Measurements from ENCODE around the gene PAPSS1.

PAPSS1 gene

GRCh38 chr4:107650251-107650650, 69.8 kb downstream of the PAPSS1 start:
- H3K27ac ChIP-seq: no peak overlapping the region
- TF ChIP-seq CTCF (IDR thresholded peaks at IDR 0.05): no peak
- TF ChIP-seq ZFX (IDR thresholded peaks at IDR 0.05; ENCODE audit: borderline replicate concordance): no peak

- no peak for TF ChIP-seq ZFX (IDR thresholded peaks at IDR 0.05; ENCODE audit: borderline replicate concordance)
- TF ChIP-seq CTCF (IDR thresholded peaks at IDR 0.05): no peak
- no peak overlapping the region for H3K27ac ChIP-seq
These were observed 71.6 kb downstream of the PAPSS1 start for GRCh38 chr4:107648178-107648991.

- H3K27ac ChIP-seq: no peak overlapping the region
- TF ChIP-seq ZFX (IDR thresholded peaks at IDR 0.05; ENCODE audit: borderline replicate concordance) (no peak), CTCF (IDR thresholded peaks at IDR 0.05) (no peak)
These were observed 72.4 kb downstream of the PAPSS1 start for GRCh38 chr4:107647591-107647990.

- no peak overlapping the region for H3K27ac ChIP-seq
- no peak for TF ChIP-seq ZFX (IDR thresholded peaks at IDR 0.05; ENCODE audit: borderline replicate concordance)
- TF ChIP-seq CTCF (IDR thresholded peaks at IDR 0.05): no peak
These were observed 74.4 kb downstream of the PAPSS1 start for GRCh38 chr4:107645604-107646003.

GRCh38 chr4:107643021-107643420, 77.0 kb downstream of the PAPSS1 start:
- peak overlapping the region; percentile 91 for H3K27ac ChIP-seq

GRCh38 chr4:107640878-107641277, 79.2 kb downstream of the PAPSS1 start:
- no peak for TF ChIP-seq ZFX (IDR thresholded peaks at IDR 0.05; ENCODE audit: borderline replicate concordance)
- TF ChIP-seq CTCF (IDR thresholded peaks at IDR 0.05): no peak
- H3K27ac ChIP-seq: peak overlapping the region; percentile 91

More at GRCh38 chr4:107643021-107643420, 77.0 kb downstream of the PAPSS1 start:
- no peak for TF ChIP-seq CTCF (IDR thresholded peaks at IDR 0.05)
- TF ChIP-seq ZFX (IDR thresholded peaks at IDR 0.05; ENCODE audit: borderline replicate concordance): no peak

- H3K27ac ChIP-seq: peak overlapping the region; percentile 91
- TF ChIP-seq CTCF (IDR thresholded peaks at IDR 0.05) (no peak), ZFX (IDR thresholded peaks at IDR 0.05; ENCODE audit: borderline replicate concordance) (no peak)
These were observed 79.8 kb downstream of the PAPSS1 start for GRCh38 chr4:107640197-107640596.
